Measurements from ENCODE around the gene CBFA2T2.
A peak's percentile ranks its signal among the peaks of the same experiment; 100 is the strongest.

Gene CBFA2T2

GRCh38 chr20:33670715-33671499 is 181.0 kb downstream of the CBFA2T2 start:
- Histone ChIP-seq H3K36me3 (ENCODE audit: control insufficient read depth, insufficient read depth, low read length) (peaks cover 37% of the 10 kb centered on the region), H3K27ac (ENCODE audit: low read depth, low read length) (no peak overlapping the region)

GRCh38 chr20:33671573-33672288 is 181.8 kb downstream of the CBFA2T2 start:
- Histone ChIP-seq H3K9ac (ENCODE audit: low read depth, low read length) (no peak overlapping the region), H3K9me3 (ENCODE audit: control insufficient read depth, insufficient read depth, low read length) (no peaks in the 10 kb centered on the region), H3K4me1 (ENCODE audit: control insufficient read depth, insufficient read depth, low read length) (peaks cover 19% of the 10 kb centered on the region), H3K27me3 (ENCODE audit: control insufficient read depth, insufficient read depth, low read length) (peaks cover 7% of the 10 kb centered on the region), H3K4me3 (ENCODE audit: low read depth, low read length) (no peak overlapping the region), H3K27ac (ENCODE audit: low read depth, low read length) (no peak overlapping the region), H3K36me3 (ENCODE audit: control insufficient read depth, insufficient read depth, low read length) (peaks cover 45% of the 10 kb centered on the region)

More at GRCh38 chr20:33670715-33671499, 181.0 kb downstream of the CBFA2T2 start:
- Histone ChIP-seq H3K4me3 (ENCODE audit: low read depth, low read length) (no peak overlapping the region), H3K4me1 (ENCODE audit: control insufficient read depth, insufficient read depth, low read length) (peaks cover 25% of the 10 kb centered on the region), H3K9ac (ENCODE audit: low read depth, low read length) (no peak overlapping the region), H3K27me3 (ENCODE audit: control insufficient read depth, insufficient read depth, low read length) (peaks cover 7% of the 10 kb centered on the region), H3K9me3 (ENCODE audit: control insufficient read depth, insufficient read depth, low read length) (no peaks in the 10 kb centered on the region)

GRCh38 chr20:33672426-33673113 is 182.7 kb downstream of the CBFA2T2 start:
- peaks cover 19% of the 10 kb centered on the region for H3K4me1 ChIP-seq (ENCODE audit: control insufficient read depth, insufficient read depth, low read length)
- H3K27me3 ChIP-seq (ENCODE audit: control insufficient read depth, insufficient read depth, low read length), result peaks cover 3% of the 10 kb centered on the region
- no peaks in the 10 kb centered on the region for H3K9me3 ChIP-seq (ENCODE audit: control insufficient read depth, insufficient read depth, low read length)
- H3K9ac ChIP-seq (ENCODE audit: low read depth, low read length), result no peak overlapping the region
- H3K4me3 ChIP-seq (ENCODE audit: low read depth, low read length), result peak overlapping the region; percentile 31; the same call in 1 of the 2 replicates
- H3K27ac ChIP-seq (ENCODE audit: low read depth, low read length), result no peak overlapping the region
- peaks cover 53% of the 10 kb centered on the region for H3K36me3 ChIP-seq (ENCODE audit: control insufficient read depth, insufficient read depth, low read length)

GRCh38 chr20:33673114-33673409 is 183.2 kb downstream of the CBFA2T2 start:
- H3K27ac ChIP-seq (ENCODE audit: low read depth, low read length), result no peak overlapping the region
- H3K36me3 ChIP-seq (ENCODE audit: control insufficient read depth, insufficient read depth, low read length), result peaks cover 57% of the 10 kb centered on the region
- H3K9ac ChIP-seq (ENCODE audit: low read depth, low read length), result 0 out of 2 replicates have a peak overlapping the region, but pooled peaks have one; percentile 54
- no peaks in the 10 kb centered on the region for H3K27me3 ChIP-seq (ENCODE audit: control insufficient read depth, insufficient read depth, low read length)
- no peaks in the 10 kb centered on the region for H3K9me3 ChIP-seq (ENCODE audit: control insufficient read depth, insufficient read depth, low read length)
- peak overlapping the region; percentile 89 for H3K4me3 ChIP-seq (ENCODE audit: low read depth, low read length)
- H3K4me1 ChIP-seq (ENCODE audit: control insufficient read depth, insufficient read depth, low read length), result peaks cover 19% of the 10 kb centered on the region

- Histone ChIP-seq H3K4me3 (ENCODE audit: low read depth, low read length) (peak overlapping the region; percentile 89), H3K4me1 (ENCODE audit: control insufficient read depth, insufficient read depth, low read length) (peaks cover 19% of the 10 kb centered on the region), H3K9me3 (ENCODE audit: control insufficient read depth, insufficient read depth, low read length) (no peaks in the 10 kb centered on the region), H3K27ac (ENCODE audit: low read depth, low read length) (peak overlapping the region; percentile 40), H3K9ac (ENCODE audit: low read depth, low read length) (peak overlapping the region; percentile 54), H3K36me3 (ENCODE audit: control insufficient read depth, insufficient read depth, low read length) (peaks cover 59% of the 10 kb centered on the region), H3K27me3 (ENCODE audit: control insufficient read depth, insufficient read depth, low read length) (no peaks in the 10 kb centered on the region)
Observed at GRCh38 chr20:33673410-33674293, 183.8 kb downstream of the CBFA2T2 start.

GRCh38 chr20:33674294-33675135 is 184.6 kb downstream of the CBFA2T2 start, which contains the start of gene NECAB3:
Gene NECAB3 (minus strand): TSS chr20:33674428. CDS start chr20:33674352, 76 bp downstream.
- peak within 1 kb of the TSS; percentile 54 for H3K9ac ChIP-seq (ENCODE audit: low read depth, low read length)
- H3K27ac ChIP-seq (ENCODE audit: low read depth, low read length), result peak within 1 kb of the TSS; percentile 78
- peak within 1 kb of the TSS; percentile 89 for H3K4me3 ChIP-seq (ENCODE audit: low read depth, low read length)
- peaks cover 59% of the 10 kb centered on the region for H3K36me3 ChIP-seq (ENCODE audit: control insufficient read depth, insufficient read depth, low read length)
- no peaks in the 10 kb centered on the region for H3K9me3 ChIP-seq (ENCODE audit: control insufficient read depth, insufficient read depth, low read length)
- peaks cover 19% of the 10 kb centered on the region for H3K4me1 ChIP-seq (ENCODE audit: control insufficient read depth, insufficient read depth, low read length)
- H3K27me3 ChIP-seq (ENCODE audit: control insufficient read depth, insufficient read depth, low read length), result no peaks in the 10 kb centered on the region

- Histone ChIP-seq H3K9ac (ENCODE audit: low read depth, low read length) (no peak overlapping the region), H3K4me1 (ENCODE audit: control insufficient read depth, insufficient read depth, low read length) (peaks cover 19% of the 10 kb centered on the region), H3K9me3 (ENCODE audit: control insufficient read depth, insufficient read depth, low read length) (no peaks in the 10 kb centered on the region), H3K36me3 (ENCODE audit: control insufficient read depth, insufficient read depth, low read length) (peaks cover 61% of the 10 kb centered on the region), H3K27ac (ENCODE audit: low read depth, low read length) (peak overlapping the region; percentile 78), H3K4me3 (ENCODE audit: low read depth, low read length) (peak overlapping the region; percentile 89), H3K27me3 (ENCODE audit: control insufficient read depth, insufficient read depth, low read length) (no peaks in the 10 kb centered on the region)
Observed at GRCh38 chr20:33675136-33675959, 185.5 kb downstream of the CBFA2T2 start.

- Histone ChIP-seq H3K27me3 (ENCODE audit: control insufficient read depth, insufficient read depth, low read length) (no peaks in the 10 kb centered on the region), H3K27ac (ENCODE audit: low read depth, low read length) (no peak overlapping the region), H3K36me3 (ENCODE audit: control insufficient read depth, insufficient read depth, low read length) (peaks cover 57% of the 10 kb centered on the region), H3K4me3 (ENCODE audit: low read depth, low read length) (no peak overlapping the region), H3K9me3 (ENCODE audit: control insufficient read depth, insufficient read depth, low read length) (no peaks in the 10 kb centered on the region), H3K9ac (ENCODE audit: low read depth, low read length) (no peak overlapping the region), H3K4me1 (ENCODE audit: control insufficient read depth, insufficient read depth, low read length) (peaks cover 19% of the 10 kb centered on the region)
Observed at GRCh38 chr20:33676121-33676520, 186.2 kb downstream of the CBFA2T2 start.

All from HUES48 (cell line).